Measurements from ENCODE around the gene KIF21B.
A peak's percentile ranks its signal among the peaks of the same experiment; 100 is the strongest.

The KIF21B gene

DNA sequence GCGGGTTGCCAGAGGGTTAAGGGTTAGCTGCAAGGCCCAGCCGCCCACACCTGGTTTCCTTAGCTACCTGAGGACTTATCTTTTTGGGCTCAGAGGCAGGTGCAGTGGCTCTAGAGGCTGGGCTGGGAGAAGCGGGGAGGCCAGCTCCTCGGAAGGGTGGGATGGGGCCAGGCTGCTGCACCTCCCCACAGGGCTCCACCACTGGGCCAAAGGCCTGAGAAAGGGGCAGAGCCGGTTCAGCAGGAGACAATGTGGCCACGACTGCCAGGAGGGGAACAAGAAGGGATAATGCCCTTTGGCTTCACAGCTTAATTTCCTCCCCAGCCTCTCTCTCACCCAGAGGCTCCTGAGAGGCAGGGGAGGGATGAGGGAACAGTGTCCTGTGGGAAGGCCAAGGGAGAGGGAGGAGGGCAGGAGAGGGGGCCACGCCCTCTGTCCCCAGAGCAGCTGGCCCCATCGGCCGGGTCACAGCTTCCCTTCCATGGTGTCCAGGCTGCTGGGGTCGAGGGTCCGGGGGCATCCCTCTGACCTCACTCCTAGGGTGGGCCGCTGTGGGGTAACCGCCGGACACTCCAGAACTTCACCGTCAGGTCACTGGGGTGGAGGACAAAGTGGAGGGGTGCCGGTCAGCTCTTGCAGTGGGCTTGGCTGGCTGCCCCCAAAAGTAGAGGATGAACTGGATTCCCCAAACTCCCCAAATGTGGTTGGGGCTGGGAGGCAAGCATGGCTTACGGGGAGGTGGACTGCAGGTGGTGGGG lies 50.4 kb downstream of the KIF21B start:
- TF ChIP-seq Cebpa-rat (IDR thresholded peaks at IDR 0.05) = no peak
- peaks cover 41 to 84% (median 67%) of the 10 kb centered on the region in 11 experiments for H3K36me3 ChIP-seq
- no peaks in the 10 kb centered on the region for H3K9me3 ChIP-seq (replicated peaks in 1 of 11)
- no peaks in the 10 kb centered on the region for H3K27me3 ChIP-seq
- peak overlapping the region in 10 of 11 experiments; percentile 52 to 83 (median 65); a peak in 19 of 22 replicates for H3K4me2 ChIP-seq
- peak overlapping the region in 5 of 11 experiments; percentile 49 to 59 (median 57); a peak in 4 of 22 replicates for H3K27ac ChIP-seq
- peaks cover 0 to 43% (median 17%) of the 10 kb centered on the region in 11 experiments; a peak in 16 of 22 replicates for H4K20me1 ChIP-seq
- peak overlapping the region in 8 of 11 experiments; percentile 19 to 71 (median 56); a peak in 13 of 22 replicates for H3K9ac ChIP-seq
- no peak overlapping the region for H3K4me3 ChIP-seq
- peaks cover 6 to 51% (median 41%) of the 10 kb centered on the region in 10 experiments for H3K4me1 ChIP-seq

DNA sequence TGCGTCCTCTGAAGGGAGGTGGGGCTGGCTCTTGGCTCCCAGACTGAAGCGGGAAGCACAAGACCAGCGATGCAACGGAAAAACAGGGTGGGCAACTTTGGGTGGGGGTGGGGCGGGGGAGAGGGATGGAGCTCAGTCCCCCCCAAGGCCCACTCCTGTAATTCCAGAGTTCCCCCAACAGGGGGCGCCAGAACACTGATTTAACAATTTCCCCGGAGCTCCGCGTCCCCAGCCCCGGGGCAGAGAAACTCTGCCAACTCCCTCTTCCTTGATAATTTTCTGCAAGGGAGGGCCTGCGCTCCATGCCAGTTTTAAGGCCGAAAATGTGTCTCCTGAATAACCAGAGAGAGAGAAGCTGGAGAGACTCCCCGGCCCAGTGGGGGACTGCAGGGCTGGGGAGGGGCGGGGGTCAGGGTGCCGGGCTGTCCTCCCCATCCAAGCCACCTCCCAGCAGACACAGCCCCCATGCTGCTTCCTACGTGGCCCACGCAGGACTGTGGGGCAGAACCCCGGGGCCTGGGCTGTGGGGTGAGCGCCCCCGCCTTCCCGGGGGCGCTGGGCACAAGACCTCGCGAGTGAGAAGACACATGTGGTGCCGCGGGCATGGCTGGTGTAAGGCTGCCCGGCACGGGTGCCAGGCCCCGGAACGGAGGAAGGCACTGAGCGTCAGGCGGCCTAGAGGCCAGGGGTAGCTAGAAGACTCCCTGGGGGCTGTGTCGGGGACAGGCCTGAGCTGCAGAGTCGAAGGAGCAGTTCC lies 51.4 kb downstream of the KIF21B start:
- H3K4me1 ChIP-seq = peaks cover 6 to 51% (median 41%) of the 10 kb centered on the region in 10 experiments
- peaks cover 36 to 81% (median 57%) of the 10 kb centered on the region in 11 experiments for H3K36me3 ChIP-seq
- H4K20me1 ChIP-seq = peaks cover 0 to 43% (median 17%) of the 10 kb centered on the region in 11 experiments; a peak in 16 of 22 replicates
- no peaks in the 10 kb centered on the region for H3K27me3 ChIP-seq
- peak overlapping the region in 9 of 11 experiments; percentile 11 to 71 (median 53); a peak in 14 of 22 replicates for H3K9ac ChIP-seq
- H3K4me2 ChIP-seq = peak overlapping the region; percentile 42 to 83 (median 65)
- no peaks in the 10 kb centered on the region for H3K9me3 ChIP-seq (replicated peaks in 1 of 11)
- H3K4me3 ChIP-seq = no peak overlapping the region; a peak in 1 of 20 replicates
- H3K27ac ChIP-seq = peak overlapping the region in 8 of 11 experiments; percentile 17 to 59 (median 50); a peak in 14 of 22 replicates
- TF ChIP-seq Cebpa-rat (IDR thresholded peaks at IDR 0.05) = no peak

DNA sequence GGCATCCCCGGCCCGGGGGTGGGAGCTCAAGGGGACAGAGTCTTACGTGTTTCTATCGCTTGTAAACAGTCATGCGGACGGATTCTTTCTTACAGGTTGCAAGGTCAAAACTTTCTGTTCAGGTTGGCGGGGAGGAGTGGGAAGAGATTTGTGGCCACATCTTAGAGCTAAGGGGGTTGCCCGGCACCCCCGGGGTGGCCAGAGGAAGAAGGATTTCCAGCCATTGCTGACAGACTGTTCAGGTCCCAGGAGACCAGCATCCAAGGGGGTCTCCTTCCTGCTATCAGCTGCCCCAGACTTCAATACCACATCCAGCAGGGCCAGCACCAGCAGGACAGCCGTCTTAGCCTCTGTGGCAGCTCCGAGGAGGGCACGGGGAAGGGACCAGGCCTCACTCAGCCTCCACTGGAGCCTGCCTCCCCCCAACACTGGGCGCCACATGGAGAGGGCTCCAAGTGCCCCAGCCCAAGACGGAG lies 52.0 kb downstream of the KIF21B start:
- Histone ChIP-seq H3K27ac (peak overlapping the region in 6 of 11 experiments; percentile 6 to 48 (median 34); a peak in 5 of 22 replicates), H3K4me2 (peak overlapping the region in 4 of 11 experiments; percentile 11 to 18 (median 15); a peak in 3 of 22 replicates), H3K36me3 (peaks cover 30 to 75% (median 51%) of the 10 kb centered on the region in 11 experiments), H3K4me3 (no peak overlapping the region), H3K9me3 (replicated peaks in 1 of 11) (no peaks in the 10 kb centered on the region), H3K4me1 (peaks cover 6 to 51% (median 41%) of the 10 kb centered on the region in 10 experiments), H3K27me3 (no peaks in the 10 kb centered on the region), H4K20me1 (peaks cover 0 to 43% (median 17%) of the 10 kb centered on the region in 11 experiments; a peak in 16 of 22 replicates), H3K9ac (peak overlapping the region in 3 of 11 experiments; percentile 36 to 48 (median 40); a peak in 3 of 22 replicates)
- TF ChIP-seq Cebpa-rat (IDR thresholded peaks at IDR 0.05) = no peak

- no peaks in the 10 kb centered on the region for H3K27me3 ChIP-seq
- H3K9ac ChIP-seq = peak overlapping the region in 9 of 11 experiments; percentile 15 to 63 (median 31); a peak in 11 of 22 replicates
- no peak for TF ChIP-seq Cebpa-rat (IDR thresholded peaks at IDR 0.05)
- H3K4me1 ChIP-seq = peaks cover 6 to 51% (median 41%) of the 10 kb centered on the region in 10 experiments
- H3K36me3 ChIP-seq = peaks cover 24 to 69% (median 45%) of the 10 kb centered on the region in 11 experiments; a peak in 21 of 22 replicates
- no peaks in the 10 kb centered on the region for H3K9me3 ChIP-seq (replicated peaks in 1 of 11)
- H3K4me3 ChIP-seq = no peak overlapping the region
- peak overlapping the region in 6 of 11 experiments; percentile 25 to 53 (median 42); a peak in 6 of 22 replicates for H3K27ac ChIP-seq
- H3K4me2 ChIP-seq = peak overlapping the region in 9 of 11 experiments; percentile 11 to 62 (median 36); a peak in 13 of 22 replicates
- peaks cover 0 to 43% (median 17%) of the 10 kb centered on the region in 11 experiments; a peak in 16 of 22 replicates for H4K20me1 ChIP-seq
Measured at GRCh38 chr1:200970771-200971427, 52.6 kb downstream of the KIF21B start.

GRCh38 chr1:200969726-200970561 lies 53.6 kb downstream of the KIF21B start:
- Histone ChIP-seq H3K27me3 (no peaks in the 10 kb centered on the region), H4K20me1 (peaks cover 0 to 35% (median 17%) of the 10 kb centered on the region in 11 experiments; a peak in 15 of 22 replicates), H3K9me3 (replicated peaks in 1 of 11) (no peaks in the 10 kb centered on the region), H3K36me3 (peaks cover 15 to 60% (median 36%) of the 10 kb centered on the region in 11 experiments; a peak in 21 of 22 replicates), H3K27ac (peak overlapping the region in 6 of 11 experiments; percentile 15 to 53 (median 40); a peak in 8 of 22 replicates), H3K9ac (peak overlapping the region in 10 of 11 experiments; percentile 15 to 63 (median 33); a peak in 15 of 22 replicates), H3K4me2 (peak overlapping the region in 9 of 11 experiments; percentile 11 to 62 (median 36); a peak in 15 of 22 replicates), H3K4me1 (peaks cover 6 to 51% (median 41%) of the 10 kb centered on the region in 10 experiments), H3K4me3 (no peak overlapping the region)
- no peak for TF ChIP-seq Cebpa-rat (IDR thresholded peaks at IDR 0.05)

DNA sequence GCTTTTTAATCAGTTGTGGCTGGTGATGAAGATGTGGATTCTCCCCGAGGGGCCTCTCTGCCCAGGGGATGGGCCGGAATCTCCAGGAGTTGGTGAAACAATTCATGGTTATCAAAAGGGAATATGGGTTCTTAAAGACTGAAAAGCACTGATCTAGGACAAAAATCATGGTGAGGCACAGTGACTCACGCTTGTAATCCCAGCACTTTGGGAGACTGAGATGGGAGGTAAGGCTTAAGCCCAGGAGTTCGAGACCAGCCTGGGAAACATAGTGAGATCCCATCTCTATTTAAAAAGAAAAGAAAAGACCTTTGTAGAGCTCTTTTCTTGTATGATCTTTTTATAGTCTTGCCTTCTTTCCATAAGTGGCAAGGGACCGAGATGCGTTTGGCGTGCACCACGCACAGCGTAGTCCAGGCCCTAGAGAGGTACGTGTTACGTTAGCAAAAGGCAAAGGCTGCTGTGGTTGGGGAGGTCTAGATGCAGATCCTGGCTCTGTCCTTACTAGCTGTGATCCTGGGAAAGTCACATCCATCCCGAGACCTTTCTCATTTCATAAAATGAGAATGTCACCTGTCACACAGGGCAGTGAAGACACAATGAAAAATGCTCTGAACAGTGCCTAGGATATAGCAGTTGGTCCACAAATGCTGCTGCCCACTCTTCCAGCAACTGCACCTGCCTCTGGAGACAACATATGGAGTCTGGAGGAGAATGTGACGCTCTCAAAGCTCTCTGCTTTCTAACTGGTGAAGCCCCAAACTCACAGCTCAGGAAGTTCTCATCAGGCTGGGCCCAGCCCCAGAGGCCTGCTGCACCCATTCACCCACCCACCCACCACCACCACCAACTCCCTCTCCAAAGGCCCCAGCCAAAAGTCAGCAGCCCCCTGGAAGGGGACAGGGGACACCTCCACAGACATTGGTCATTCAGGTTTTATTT lies 54.8 kb downstream of the KIF21B start:
- 0 out of 22 replicates have a peak overlapping the region, but pooled peaks of 1 of the 11 experiments have one; percentile 10 for H3K9ac ChIP-seq
- H3K36me3 ChIP-seq = peaks cover 8 to 48% (median 24%) of the 10 kb centered on the region in 11 experiments; a peak in 21 of 22 replicates
- peaks cover 6 to 49% (median 38%) of the 10 kb centered on the region in 10 experiments for H3K4me1 ChIP-seq
- H3K27me3 ChIP-seq = no peaks in the 10 kb centered on the region
- H3K9me3 ChIP-seq (replicated peaks in 1 of 11) = no peaks in the 10 kb centered on the region
- no peak overlapping the region for H3K4me2 ChIP-seq
- peaks cover 0 to 32% (median 17%) of the 10 kb centered on the region in 11 experiments; a peak in 15 of 22 replicates for H4K20me1 ChIP-seq
- no peak overlapping the region for H3K27ac ChIP-seq
- H3K4me3 ChIP-seq = no peak overlapping the region
- TF ChIP-seq Cebpa-rat (IDR thresholded peaks at IDR 0.05) = no peak

Measured in BLaER1 treated with 17β-estradiol and CSF1 and Interleukin-3, amounts not matched to agents 10 nM and 100 nM (cell line).